BLaER1 (cell line): ENCODE measurements around the gene ADD2.
"Not testable (repeated sequence)": the region's sequence is repeated elsewhere in the genome, so short reads cannot be mapped to it uniquely, and the experiment has no call there.

Source experiments
- H3K27ac ChIP-seq: shearing (Covaris generic); formaldehyde crosslinking; 2 replicates; pipeline ENCODE4 v1.8.1; 2022
- H3K27me3 ChIP-seq: shearing (Covaris generic); formaldehyde crosslinking; 2 replicates; pipeline ENCODE4 v1.8.1; 2022
- H3K36me3 ChIP-seq: shearing (Covaris generic); formaldehyde crosslinking; 2 replicates; pipeline ENCODE4 v1.8.1; 2022
- H3K4me1 ChIP-seq: shearing (Covaris generic); formaldehyde crosslinking; 2 replicates; pipeline ENCODE4 v1.8.1; 2022
- H3K4me2 ChIP-seq: shearing (Covaris generic); formaldehyde crosslinking; 2 replicates; pipeline ENCODE4 v1.8.1; 2022
- H3K4me3 ChIP-seq: shearing (Covaris generic); formaldehyde crosslinking; 2 replicates; pipeline ENCODE4 v1.8.1; 2022
- H3K9ac ChIP-seq: shearing (Covaris generic); formaldehyde crosslinking; 2 replicates; pipeline ENCODE4 v1.8.1; 2022
- H3K9me3 ChIP-seq: shearing (Covaris generic); formaldehyde crosslinking; 2 replicates; pipeline ENCODE4 v1.8.1; 2022
- H4K20me1 ChIP-seq: shearing (Covaris generic); formaldehyde crosslinking; 2 replicates; pipeline ENCODE4 v1.8.1; 2022
- Cebpa-rat ChIP-seq: shearing (Covaris generic); IDR thresholded peaks from 2 replicates; pipeline ENCODE4 v1.8.1; 2022

The ADD2 gene

DNA sequence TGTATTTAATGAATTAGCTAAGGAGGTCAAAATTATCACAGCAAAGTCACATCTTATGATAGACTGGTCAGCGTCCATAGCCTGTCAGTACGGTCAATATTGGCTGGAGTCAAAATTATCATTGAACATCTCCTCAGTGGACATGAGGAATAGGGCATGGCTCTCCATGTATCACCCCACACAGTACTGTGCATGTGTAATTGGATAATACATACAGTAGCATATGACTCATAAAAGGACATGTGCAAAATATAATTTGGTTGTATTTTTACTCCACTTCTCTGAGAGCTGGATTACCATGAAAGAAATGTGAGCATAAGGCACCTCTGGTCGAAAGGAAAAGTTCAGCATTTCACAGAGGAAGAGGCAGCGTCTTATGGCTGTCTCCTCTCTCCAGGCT is 24.9 kb downstream of the ADD2 start:
- H4K20me1 ChIP-seq, result peaks cover 44% of the 10 kb centered on the region
- no peak overlapping the region for H3K9ac ChIP-seq
- no peak overlapping the region for H3K4me2 ChIP-seq
- H3K27ac ChIP-seq, result no peak overlapping the region
- no peaks in the 10 kb centered on the region for H3K27me3 ChIP-seq
- H3K9me3 ChIP-seq, result peaks cover 25% of the 10 kb centered on the region
- TF ChIP-seq Cebpa-rat, result no peak
- H3K36me3 ChIP-seq, result peaks cover 25% of the 10 kb centered on the region
- H3K4me1 ChIP-seq, result peaks cover 33% of the 10 kb centered on the region
- H3K4me3 ChIP-seq, result no peak overlapping the region

DNA sequence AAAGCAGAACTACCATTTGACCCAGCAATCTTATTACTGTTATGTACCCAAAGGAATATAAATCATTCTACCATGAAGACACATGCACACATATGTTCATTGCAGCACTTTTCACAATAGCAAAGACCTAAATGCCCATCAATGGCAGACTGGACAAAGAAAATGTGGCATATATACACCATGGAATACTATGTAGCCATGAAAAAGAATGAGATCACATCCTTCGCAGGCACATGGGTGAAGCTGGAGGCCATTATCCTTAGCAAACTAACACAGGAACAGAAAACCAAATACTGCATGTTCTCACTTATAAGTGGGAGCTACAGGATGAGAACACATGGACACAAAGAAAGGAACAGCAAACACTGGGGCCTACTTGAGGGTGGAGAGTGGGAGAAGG is 28.5 kb downstream of the ADD2 start:
- peaks cover 28% of the 10 kb centered on the region for H3K4me1 ChIP-seq
- not testable (repeated sequence) for H3K27ac ChIP-seq, H3K9ac ChIP-seq, H3K27me3 ChIP-seq, H3K4me3 ChIP-seq
- peaks cover 46% of the 10 kb centered on the region for H4K20me1 ChIP-seq
- H3K4me2 ChIP-seq, result peak overlapping the region; percentile 27
- peaks cover 24% of the 10 kb centered on the region for H3K9me3 ChIP-seq
- peaks cover 21% of the 10 kb centered on the region for H3K36me3 ChIP-seq

DNA sequence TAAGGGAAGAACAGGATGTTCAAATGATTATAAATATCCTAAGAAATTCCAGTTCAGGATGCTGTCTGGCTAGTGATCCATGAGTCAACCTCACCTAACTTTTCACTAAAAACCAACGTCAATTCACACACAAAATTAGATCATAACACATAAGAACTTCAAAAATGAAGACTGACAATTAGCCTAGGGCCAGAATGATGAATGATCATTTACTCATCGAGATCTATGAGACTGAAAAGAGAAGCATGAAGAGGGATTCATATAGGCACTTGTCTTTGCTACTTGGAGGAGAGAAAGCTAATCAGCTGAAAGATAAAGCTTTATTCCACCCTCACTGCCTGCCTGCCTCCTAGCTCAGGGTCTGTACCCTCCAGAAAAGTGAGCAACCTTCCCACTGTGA is 29.8 kb downstream of the ADD2 start:
- H3K9ac ChIP-seq, result no peak overlapping the region
- no peak overlapping the region for H3K4me2 ChIP-seq
- H3K27me3 ChIP-seq, result no peaks in the 10 kb centered on the region
- H3K4me3 ChIP-seq, result no peak overlapping the region
- H3K4me1 ChIP-seq, result peaks cover 42% of the 10 kb centered on the region
- H4K20me1 ChIP-seq, result peaks cover 53% of the 10 kb centered on the region
- TF ChIP-seq Cebpa-rat, result no peak
- H3K27ac ChIP-seq, result no peak overlapping the region
- H3K36me3 ChIP-seq, result peaks cover 18% of the 10 kb centered on the region
- H3K9me3 ChIP-seq, result peaks cover 24% of the 10 kb centered on the region

DNA sequence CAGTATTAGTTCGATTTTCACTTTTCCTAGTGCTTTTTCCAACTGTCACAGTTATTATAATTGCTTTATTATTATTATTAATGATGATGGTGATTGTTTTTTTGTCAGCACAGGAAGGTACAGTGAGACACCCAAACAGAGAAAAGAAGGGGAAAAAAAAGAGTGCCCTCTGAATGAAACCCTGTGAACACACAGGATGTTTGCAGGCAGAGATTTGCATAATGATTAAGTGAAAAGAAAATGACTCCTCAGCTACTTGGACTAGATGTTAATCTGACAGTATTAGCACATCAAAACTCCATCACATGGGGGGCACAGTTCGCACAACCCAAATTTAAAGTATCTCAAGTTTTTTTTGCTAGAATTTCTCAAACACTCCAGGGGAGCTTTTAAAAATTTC is 32.9 kb downstream of the ADD2 start:
- H4K20me1 ChIP-seq, result peaks cover 72% of the 10 kb centered on the region
- peaks cover 15% of the 10 kb centered on the region for H3K36me3 ChIP-seq
- peak overlapping the region; percentile 86 for H3K4me2 ChIP-seq
- no peak for TF ChIP-seq Cebpa-rat
- no peaks in the 10 kb centered on the region for H3K27me3 ChIP-seq
- peaks cover 10% of the 10 kb centered on the region for H3K9me3 ChIP-seq
- no peak overlapping the region for H3K27ac ChIP-seq
- H3K4me1 ChIP-seq, result peaks cover 69% of the 10 kb centered on the region
- no peak overlapping the region for H3K4me3 ChIP-seq
- no peak overlapping the region for H3K9ac ChIP-seq

DNA sequence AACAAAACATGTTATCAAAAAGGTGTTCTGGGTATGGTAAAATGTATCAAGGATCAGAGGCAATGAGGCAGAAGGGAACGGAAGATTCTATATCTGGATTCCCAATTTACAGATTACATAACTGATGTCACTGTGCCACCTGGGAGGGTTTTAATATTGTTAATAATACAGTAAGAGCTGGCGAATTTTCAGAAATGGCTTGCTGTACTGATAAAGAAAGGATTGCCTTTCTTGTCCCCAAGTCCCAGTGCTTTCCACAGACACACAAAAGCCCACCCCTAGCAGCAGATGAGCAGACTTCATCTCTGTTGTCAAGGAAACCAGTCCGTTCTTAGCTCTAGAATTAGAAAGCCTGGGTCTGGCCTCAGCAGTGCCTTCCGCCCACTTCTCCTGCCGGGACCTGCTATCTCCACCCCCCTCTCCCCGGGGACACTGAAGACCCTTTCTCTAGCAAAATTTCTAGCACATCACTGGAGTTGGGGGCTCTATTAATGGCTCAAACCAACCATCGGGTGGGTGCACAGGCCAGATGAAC is 34.3 kb downstream of the ADD2 start:
- TF ChIP-seq Cebpa-rat, result no peak
- H3K4me2 ChIP-seq, result peak overlapping the region; percentile 86
- H3K27ac ChIP-seq, result peak overlapping the region; percentile 39; the same call in 1 of the 2 replicates
- H3K27me3 ChIP-seq, result no peaks in the 10 kb centered on the region
- peaks cover 61% of the 10 kb centered on the region for H3K4me1 ChIP-seq
- H4K20me1 ChIP-seq, result peaks cover 74% of the 10 kb centered on the region
- H3K9me3 ChIP-seq, result peaks cover 4% of the 10 kb centered on the region; the same call in 1 of the 2 replicates
- peaks cover 15% of the 10 kb centered on the region for H3K36me3 ChIP-seq
- H3K4me3 ChIP-seq, result peak overlapping the region; percentile 12
- peak overlapping the region; percentile 51; the same call in 1 of the 2 replicates for H3K9ac ChIP-seq

DNA sequence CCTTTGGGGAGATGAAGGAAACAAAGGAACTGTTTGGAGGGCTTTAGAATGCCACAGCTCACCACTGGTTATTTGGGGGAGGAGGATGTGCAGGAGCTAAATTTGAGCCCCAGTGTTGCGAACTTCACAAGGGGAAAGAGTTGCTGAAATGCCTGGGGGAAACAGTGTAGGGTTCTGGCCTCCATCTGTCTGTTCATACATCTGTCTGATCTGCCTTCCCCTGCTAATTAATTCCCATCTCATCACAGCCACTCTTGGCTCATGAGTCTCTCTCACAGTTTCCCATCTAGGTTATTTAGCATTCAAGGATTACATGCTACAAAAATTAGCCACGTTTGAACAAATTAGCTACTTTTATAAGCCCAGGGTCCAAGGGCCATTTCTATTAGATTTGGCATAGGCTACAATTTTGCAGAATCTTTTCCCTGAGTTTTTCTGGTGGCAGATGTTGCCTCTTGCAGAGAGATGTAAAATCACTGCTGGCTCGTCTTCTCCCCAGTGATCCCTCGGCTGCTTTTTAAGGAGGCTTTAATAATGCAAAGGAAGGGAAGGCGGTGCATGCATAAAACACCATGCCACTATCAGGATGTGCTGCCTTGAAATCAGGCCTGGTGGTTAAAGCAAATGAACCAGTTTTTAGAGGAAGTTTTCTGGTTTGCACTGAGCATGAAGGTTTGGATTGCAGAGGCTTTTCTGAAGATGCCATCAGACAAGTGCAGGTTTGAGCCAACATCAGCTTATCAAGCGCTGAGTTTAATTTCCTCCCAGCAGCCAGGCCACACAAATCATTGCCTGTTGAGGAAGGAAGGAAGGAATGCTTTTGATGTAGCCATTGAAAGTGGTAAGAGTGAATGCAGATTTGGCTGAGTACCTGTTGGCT is 35.0 kb downstream of the ADD2 start:
- Histone ChIP-seq H3K4me3 (peak overlapping the region; percentile 12; the same call in 1 of the 2 replicates), H4K20me1 (peaks cover 77% of the 10 kb centered on the region), H3K36me3 (peaks cover 22% of the 10 kb centered on the region), H3K4me2 (peak overlapping the region; percentile 86), H3K9me3 (peaks cover 4% of the 10 kb centered on the region; the same call in 1 of the 2 replicates), H3K9ac (peak overlapping the region; percentile 51; the same call in 1 of the 2 replicates), H3K4me1 (peaks cover 57% of the 10 kb centered on the region), H3K27ac (no peak overlapping the region; the same call in 1 of the 2 replicates), H3K27me3 (no peaks in the 10 kb centered on the region)
- no peak for TF ChIP-seq Cebpa-rat

DNA sequence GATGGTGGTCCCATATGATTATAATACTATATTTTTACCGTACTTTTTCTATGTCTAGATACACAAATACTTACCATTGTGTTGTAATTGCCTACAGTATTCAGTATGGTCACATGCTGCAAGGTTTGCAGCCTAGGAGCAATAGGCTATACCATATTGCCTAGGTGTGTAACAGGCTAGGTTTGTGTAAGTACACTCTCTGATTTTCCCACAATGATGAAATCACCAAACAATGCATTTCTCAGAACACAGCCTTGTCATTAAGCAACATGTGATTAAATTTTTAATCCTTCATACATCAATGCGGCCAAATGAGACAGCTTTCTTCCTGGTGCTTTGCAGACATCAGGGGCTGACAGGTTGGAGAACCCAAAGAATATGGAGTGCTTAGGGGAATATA is 37.3 kb downstream of the ADD2 start:
- Histone ChIP-seq H3K9me3 (no peaks in the 10 kb centered on the region; the same call in 1 of the 2 replicates), H3K9ac (no peak overlapping the region), H3K4me3 (no peak overlapping the region), H3K36me3 (peaks cover 36% of the 10 kb centered on the region), H3K4me2 (peak overlapping the region; percentile 86; the same call in 1 of the 2 replicates), H3K27me3 (no peaks in the 10 kb centered on the region), H3K27ac (no peak overlapping the region), H4K20me1 (peaks cover 89% of the 10 kb centered on the region), H3K4me1 (peaks cover 53% of the 10 kb centered on the region)
- TF ChIP-seq Cebpa-rat, result no peak

DNA sequence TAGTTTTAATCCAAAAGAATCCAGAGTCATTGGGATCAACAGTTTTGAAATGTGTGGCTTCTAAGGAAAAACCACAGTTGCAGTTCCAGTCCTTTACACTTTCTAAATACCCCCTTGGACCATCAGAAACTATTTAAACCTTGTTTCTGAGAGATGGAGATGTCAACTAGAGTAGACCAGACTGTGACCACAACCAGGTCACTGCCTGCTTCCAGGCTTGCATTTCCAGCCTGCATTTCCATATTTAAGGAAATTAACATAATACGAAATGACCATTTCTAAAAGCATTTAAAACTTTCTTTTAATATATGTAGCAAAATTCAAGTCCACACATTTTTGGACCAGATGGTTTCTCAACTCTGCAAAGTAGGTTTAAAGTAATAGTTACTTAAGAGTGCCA is 38.4 kb downstream of the ADD2 start:
- peaks cover 87% of the 10 kb centered on the region for H4K20me1 ChIP-seq
- H3K4me3 ChIP-seq, result no peak overlapping the region
- H3K4me2 ChIP-seq, result no peak overlapping the region
- H3K36me3 ChIP-seq, result peaks cover 40% of the 10 kb centered on the region
- H3K9ac ChIP-seq, result no peak overlapping the region
- H3K27me3 ChIP-seq, result no peaks in the 10 kb centered on the region
- TF ChIP-seq Cebpa-rat, result no peak
- peaks cover 42% of the 10 kb centered on the region for H3K4me1 ChIP-seq
- no peak overlapping the region for H3K27ac ChIP-seq
- H3K9me3 ChIP-seq, result no peaks in the 10 kb centered on the region; the same call in 1 of the 2 replicates

DNA sequence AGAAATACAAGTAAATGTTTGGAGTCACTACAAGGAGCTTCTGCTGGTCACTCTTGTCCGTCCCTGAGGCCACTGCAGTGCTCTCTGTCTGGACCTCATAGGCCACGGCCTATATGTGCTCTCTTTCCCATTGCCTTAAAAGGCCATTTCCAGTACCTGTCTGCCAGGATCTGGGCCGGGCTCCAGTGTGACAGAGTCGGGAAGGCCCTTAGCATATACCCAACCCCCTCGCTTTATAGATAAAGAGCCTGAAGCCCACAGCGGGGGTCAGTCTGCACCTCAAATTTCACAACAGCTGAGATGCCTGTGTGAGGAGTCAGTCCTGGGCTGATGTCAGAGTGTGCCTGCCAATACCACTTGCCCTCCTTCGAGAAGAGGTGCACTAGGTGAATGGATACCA is 39.9 kb downstream of the ADD2 start:
- H3K4me3 ChIP-seq, result no peak overlapping the region
- H3K4me2 ChIP-seq, result no peak overlapping the region
- peaks cover 34% of the 10 kb centered on the region for H3K4me1 ChIP-seq
- no peak overlapping the region for H3K27ac ChIP-seq
- no peaks in the 10 kb centered on the region for H3K27me3 ChIP-seq
- H3K36me3 ChIP-seq, result peaks cover 40% of the 10 kb centered on the region
- TF ChIP-seq Cebpa-rat, result no peak
- H3K9me3 ChIP-seq, result no peaks in the 10 kb centered on the region; the same call in 1 of the 2 replicates
- no peak overlapping the region for H3K9ac ChIP-seq
- peaks cover 86% of the 10 kb centered on the region for H4K20me1 ChIP-seq
